ENCODE results near the gene LBHD2. TPM values are rescaled to one million over a fixed set of nuclear protein-coding genes. Genes with fewer than 3 reads are reported as not detected.

Gene LBHD2
- total and polyA plus RNA-seq, 2 of the 8 experiments (the other 6 are each of a cell fraction or from before 2014, with no cell fraction given), result not detected

DNA sequence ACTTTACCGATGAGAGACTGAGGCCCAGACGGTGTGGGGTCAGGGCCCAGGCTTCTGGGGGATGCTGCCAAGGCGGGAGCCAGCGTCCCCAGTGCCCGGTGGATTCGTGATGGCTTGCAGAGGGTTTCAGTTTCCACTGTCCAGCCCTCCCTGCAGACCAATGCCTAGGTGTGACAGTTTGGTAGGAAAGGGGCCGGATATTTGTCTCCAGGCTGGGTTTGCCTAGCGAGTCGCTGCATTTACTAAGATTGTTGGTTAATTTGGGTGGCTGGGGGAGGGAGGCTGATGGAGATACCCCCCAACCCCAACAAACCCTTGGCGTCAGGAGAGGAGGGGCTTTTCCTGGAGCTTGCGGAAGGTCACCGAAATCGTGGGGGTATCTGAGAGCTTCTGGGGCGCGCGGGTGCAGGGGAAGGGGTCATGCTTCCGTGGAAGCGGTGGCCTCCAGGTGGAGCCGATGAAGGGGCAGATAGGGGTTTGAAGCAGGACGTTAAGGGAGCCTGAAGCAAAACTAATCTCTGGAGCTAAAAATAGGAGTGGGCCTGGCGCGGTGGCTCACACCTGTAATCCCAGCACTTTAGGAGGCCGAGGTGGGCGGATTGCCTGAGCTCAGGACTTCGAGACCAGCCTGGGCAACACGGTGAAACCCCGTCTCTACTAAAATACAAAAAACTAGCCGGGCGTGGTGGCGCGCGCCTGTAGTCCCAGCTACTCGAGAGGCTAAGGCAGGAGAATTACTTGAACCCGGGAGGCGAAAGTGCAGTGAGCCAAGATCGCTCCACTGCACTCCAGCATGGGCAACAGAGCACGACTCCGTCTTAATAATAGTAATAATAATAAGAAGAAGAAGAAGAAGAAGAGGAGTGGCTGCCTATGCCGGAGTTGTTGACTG, 25.6 kb upstream of the LBHD2 start:
- Histone ChIP-seq H2AFZ (ENCODE audit: low read length) (peak overlapping the region; percentile 94; the same call in 1 of the 2 replicates), H2BK12ac (ENCODE audit: low read depth, low read length) (no peak overlapping the region), H4K20me1 (replicated peaks in 1 of 2; ENCODE audit: control insufficient read depth in 1 of 2, insufficient read depth in 2 of 2, low read length in 2 of 2) (peaks cover 7 to 11% of the 10 kb centered on the region in 2 experiments), H3K79me2 (ENCODE audit: control insufficient read depth in 1 of 2, insufficient read depth in 2 of 2, low read length in 2 of 2) (peaks cover 16 to 28% of the 10 kb centered on the region in 2 experiments), H3K14ac (ENCODE audit: insufficient read length) (no peak overlapping the region), H3K23ac (ENCODE audit: insufficient read length) (no peak overlapping the region), H3K4ac (replicated peaks; ENCODE audit: insufficient read length, low read depth, low read length) (no peak overlapping the region), H2BK15ac (ENCODE audit: low read length) (no peak overlapping the region), H3K9ac (replicated peaks in 1 of 4; ENCODE audit: extremely low read depth in 1 of 4, low read depth in 3 of 4, low read length in 3 of 4) (peak overlapping the region in 2 of 4 experiments; percentile 13 to 43; a peak in 4 of 7 replicates), H3K56ac (replicated peaks; ENCODE audit: insufficient read length, low read depth, low read length) (no peak overlapping the region), H2BK20ac (ENCODE audit: low read length) (no peak overlapping the region), H3K79me1 (ENCODE audit: low read depth, low read length) (no peaks in the 10 kb centered on the region; the same call in 1 of the 2 replicates), H3K27ac (ENCODE audit: low read depth, low read length) (no peak overlapping the region), H2BK120ac (replicated peaks; ENCODE audit: low read depth, low read length) (no peak overlapping the region), H3K4me3 (ENCODE audit: extremely low read depth in 1 of 4, insufficient read depth in 2 of 4, low read depth in 3 of 4, low read length in 4 of 4) (peak overlapping the region; percentile 54 to 93 (median 75)), H3K36me3 (ENCODE audit: control insufficient read depth in 2 of 4, insufficient read depth in 4 of 4, low read length in 3 of 4) (no peaks in the 10 kb centered on the region), H4K5ac (ENCODE audit: insufficient read length, low read depth, low read length) (no peak overlapping the region), H3K27me3 (replicated peaks in 1 of 4; ENCODE audit: control insufficient read depth in 3 of 4, extremely low read depth in 1 of 4, insufficient read depth in 3 of 4, low read length in 3 of 4) (no peaks in the 10 kb centered on the region), H2AK5ac (ENCODE audit: low read depth, low read length) (no peak overlapping the region), H4K8ac (ENCODE audit: extremely low read depth, insufficient read depth, low read length) (peak overlapping the region; percentile 79; the same call in 1 of the 2 replicates), H2BK5ac (ENCODE audit: low read depth, low read length) (no peak overlapping the region), H3K4me2 (ENCODE audit: insufficient read depth in 1 of 2, low read depth in 2 of 2, low read length in 2 of 2) (peak overlapping the region; percentile 81 to 95), H3K18ac (ENCODE audit: extremely low read depth, low read length) (no peak overlapping the region; the same call in 1 of the 2 replicates), H3K9me3 (ENCODE audit: insufficient read depth in 2 of 2, low read depth in 1 of 2, low read length in 1 of 2) (no peaks in the 10 kb centered on the region), H3K4me1 (replicated peaks in 1 of 4; ENCODE audit: control insufficient read depth in 3 of 4, insufficient read depth in 4 of 4, low read length in 3 of 4) (peaks cover 0 to 7% (median 0%) of the 10 kb centered on the region in 4 experiments; a peak in 5 of 7 replicates), H4K91ac (replicated peaks; ENCODE audit: insufficient read length, low read length) (no peak overlapping the region), H3K23me2 (ENCODE audit: low read depth, low read length) (peaks cover 12% of the 10 kb centered on the region)
- DNase-seq (ENCODE audit: low read depth in 1 of 2, low spot score in 2 of 2), result no peak
- FAIRE-seq, result no peak
- ChIA-PET CTCF (ENCODE audit: partially characterized antibody) (interaction anchor here (0.6 to 1.9 kb wide), 7 partner anchors 9 to 1026 kb away, joined by 3 to 7 read pairs (median 4); no protein-coding TSS in a partner anchor), POLR2A (ENCODE audit: partially characterized antibody) (interaction anchor here (0.7 to 1.4 kb wide), 4 partner anchors 9 to 464 kb away, joined by 3 read pairs; partner anchors contain the start of gene CKB)
- 46% methylated on average over 36 of the region's 39 CpGs; no CpG with 5 or more reads in 1 of the 2 experiments for WGBS, 2 experiments (ENCODE audit: extremely low coverage in 1 of 2, insufficient coverage in 1 of 2, insufficient read length in 1 of 2, insufficient replicate concordance in 2 of 2, low coverage in 1 of 2, low lambda C conversion rate in 2 of 2, missing lambda C conversion rate in 1 of 2)
- no peak for TF ChIP-seq CTBP2 (IDR thresholded peaks at IDR 0.05; ENCODE audit: borderline replicate concordance, insufficient read depth, insufficient read length, low read length)
- TF ChIP-seq SIN3A (conservative IDR thresholded peaks at IDR 0.05 in 1 of 2, IDR thresholded peaks at IDR 0.05 in 1 of 2; ENCODE audit: low read depth in 1 of 2, low read length in 2 of 2), result no peak
- no peak for TF ChIP-seq GTF2F1 (IDR thresholded peaks at IDR 0.05; ENCODE audit: borderline replicate concordance, low read depth, low read length)
- TF ChIP-seq TAF1 (IDR thresholded peaks at IDR 0.05; ENCODE audit: low read depth, low read length), result no peak
- no peak for TF ChIP-seq E2F6 (IDR thresholded peaks at IDR 0.05)
- TF ChIP-seq POLR2A (IDR thresholded peaks at IDR 0.05; ENCODE audit: control extremely low read depth in 1 of 2, low read depth in 2 of 2, low read length in 2 of 2), result no peak
- TF ChIP-seq ZNF274 (IDR thresholded peaks at IDR 0.05; ENCODE audit: borderline replicate concordance, extremely low read depth, low read length), result no peak
- TF ChIP-seq KDM4A (IDR thresholded peaks at IDR 0.05; ENCODE audit: low read depth, low read length, severe bottlenecking), result peak; percentile 45
- no peak for TF ChIP-seq FOSL1 (IDR thresholded peaks at IDR 0.05; ENCODE audit: insufficient read depth, low read depth, low read length)
- peak; percentile 16 for TF ChIP-seq ASH2L (IDR thresholded peaks at IDR 0.05; ENCODE audit: low read length)
